Tibial artery (tissue), 4 donors: ENCODE results near the gene CCDC159.

Experiments
- DNase-seq, 2 donors: peaks; one replicate each; pipeline ENCODE4 v3.0.0-alpha.2; 2019
- H3K27ac ChIP-seq, 2 donors: fragments of 200-600 bp; sonication (generic) in 1 of 2; 1 replicate in 1 of 2; 2 replicates in 1 of 2; pipeline ENCODE4 v1.5.1; 2018 to 2019; ENCODE audit warnings: mild to moderate bottlenecking in 1 of 2
- H3K27me3 ChIP-seq, 2 donors: fragments of 200-600 bp; sonication (generic) in 1 of 2; one replicate each; pipeline versions ENCODE4 v1.5.1 to v1.6.0; 2016 to 2019
- H3K36me3 ChIP-seq, 3 donors: fragments of 200-600 bp; sonication (generic) in 2 of 3; one replicate each; pipeline ENCODE4 v1.5.1; 2016 to 2019; ENCODE audit warnings: mild to moderate bottlenecking in 2 of 3
- H3K4me1 ChIP-seq, 4 donors: fragments of 200-600 bp; sonication (generic) in 2 of 4; 1 replicate in 3 of 4; 2 replicates in 1 of 4; pipeline ENCODE4 v1.5.1; 2016 to 2019
- H3K4me3 ChIP-seq, 2 donors: fragments of 200-600 bp; sonication (generic) in 1 of 2; 1 replicate in 1 of 2; 2 replicates in 1 of 2; pipeline ENCODE4 v1.5.1; 2018 to 2019; ENCODE audit warnings: mild to moderate bottlenecking in 2 of 2
- H3K9me3 ChIP-seq, 3 donors: fragments of 200-600 bp; sonication (generic) in 1 of 3; one replicate each; pipeline ENCODE4 v1.5.1; 2016 to 2019
- intact Hi-C: fragments of 100-400 bp; cut with DNase I; formaldehyde crosslinking; loops from one replicate; pipeline ENCODE4 v1.15.0; 2023; ENCODE audit warnings: low total_unique reads
- TF ChIP-seq, protein P1 (sequence below), 2 experiments: fragments of 200-600 bp in 1 of 2; fragments of 450-650 bp in 1 of 2; IDR thresholded peaks; one replicate each; pipeline ENCODE4 v1.5.1; 2017 to 2019; ENCODE audit warnings: antibody characterized with exemption in 2 of 2, mild to moderate bottlenecking in 1 of 2, moderate library complexity in 1 of 2

Gene CCDC159

DNA sequence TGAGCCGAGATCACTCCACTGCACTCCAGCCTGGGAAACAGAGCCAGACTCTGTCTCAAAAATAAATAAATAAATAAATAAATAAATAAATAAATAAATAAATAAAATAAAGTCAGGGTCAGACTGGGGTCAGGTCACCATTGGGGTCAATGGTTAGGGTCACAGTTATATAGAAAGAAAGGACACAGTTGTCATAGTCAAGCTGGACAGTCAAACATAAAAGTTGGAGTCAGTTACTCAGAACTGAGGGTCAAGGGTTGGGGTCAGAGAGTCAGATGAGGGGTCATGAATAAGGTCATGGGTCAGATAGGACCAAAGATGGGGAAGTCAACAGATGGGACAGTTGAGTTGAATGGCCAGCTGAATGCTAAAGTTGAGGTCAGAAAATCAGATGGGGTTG, 54.5 kb downstream of the CCDC159 start:
- no peaks in the 10 kb centered on the region for H3K9me3 ChIP-seq
- DNase-seq = no peak
- no peak overlapping the region for H3K4me3 ChIP-seq
- H3K4me1 ChIP-seq = no peaks in the 10 kb centered on the region
- H3K27ac ChIP-seq = no peak overlapping the region
- intact Hi-C loops = no loop called here
- TF ChIP-seq, protein P1, sequence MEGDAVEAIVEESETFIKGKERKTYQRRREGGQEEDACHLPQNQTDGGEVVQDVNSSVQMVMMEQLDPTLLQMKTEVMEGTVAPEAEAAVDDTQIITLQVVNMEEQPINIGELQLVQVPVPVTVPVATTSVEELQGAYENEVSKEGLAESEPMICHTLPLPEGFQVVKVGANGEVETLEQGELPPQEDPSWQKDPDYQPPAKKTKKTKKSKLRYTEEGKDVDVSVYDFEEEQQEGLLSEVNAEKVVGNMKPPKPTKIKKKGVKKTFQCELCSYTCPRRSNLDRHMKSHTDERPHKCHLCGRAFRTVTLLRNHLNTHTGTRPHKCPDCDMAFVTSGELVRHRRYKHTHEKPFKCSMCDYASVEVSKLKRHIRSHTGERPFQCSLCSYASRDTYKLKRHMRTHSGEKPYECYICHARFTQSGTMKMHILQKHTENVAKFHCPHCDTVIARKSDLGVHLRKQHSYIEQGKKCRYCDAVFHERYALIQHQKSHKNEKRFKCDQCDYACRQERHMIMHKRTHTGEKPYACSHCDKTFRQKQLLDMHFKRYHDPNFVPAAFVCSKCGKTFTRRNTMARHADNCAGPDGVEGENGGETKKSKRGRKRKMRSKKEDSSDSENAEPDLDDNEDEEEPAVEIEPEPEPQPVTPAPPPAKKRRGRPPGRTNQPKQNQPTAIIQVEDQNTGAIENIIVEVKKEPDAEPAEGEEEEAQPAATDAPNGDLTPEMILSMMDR (IDR thresholded peaks at IDR 0.05) = no peak
- no peaks in the 10 kb centered on the region for H3K27me3 ChIP-seq
- peaks cover 0 to 28% (median 17%) of the 10 kb centered on the region in 3 donors for H3K36me3 ChIP-seq

DNA sequence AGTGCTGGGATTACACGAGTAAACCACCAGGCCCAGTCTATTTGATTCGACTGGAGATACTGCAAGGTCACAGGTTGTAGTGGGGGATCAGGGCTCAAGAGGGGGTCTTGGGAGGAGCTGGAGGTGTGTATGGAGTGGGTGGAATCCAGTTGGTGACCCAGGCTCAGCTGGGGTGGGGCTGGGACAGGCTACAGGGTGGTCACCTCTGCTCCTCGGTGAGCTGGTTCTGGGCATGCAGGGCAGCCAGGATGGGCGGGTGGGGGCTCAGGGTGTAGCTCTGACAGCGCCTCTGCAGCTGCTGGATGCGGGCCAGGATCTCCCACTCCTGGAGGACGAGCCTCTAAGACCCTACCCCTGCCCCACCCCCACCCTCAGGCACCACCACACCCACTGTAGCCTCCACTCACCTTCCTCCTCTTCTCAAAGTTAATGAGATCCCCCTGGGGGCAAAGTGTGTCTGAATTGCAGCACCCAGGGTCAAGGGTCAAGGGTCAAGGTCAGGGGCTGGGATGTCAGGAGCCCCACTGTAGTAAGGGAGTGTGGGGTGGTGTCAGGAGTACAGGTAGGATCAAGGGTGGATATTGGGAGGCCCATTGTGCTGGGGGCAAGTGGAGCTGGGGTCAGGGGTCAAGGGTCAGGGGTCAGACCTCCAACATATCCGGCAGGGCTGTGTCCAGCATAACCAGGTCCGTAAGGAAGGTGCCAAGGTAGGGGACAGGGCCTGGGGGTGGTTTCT, 55.7 kb downstream of the CCDC159 start:
- no peak overlapping the region for H3K4me3 ChIP-seq
- TF ChIP-seq, protein P1 (IDR thresholded peaks at IDR 0.05) = no peak
- DNase-seq = no peak
- no peaks in the 10 kb centered on the region for H3K4me1 ChIP-seq
- intact Hi-C loops = no loop called here
- no peaks in the 10 kb centered on the region for H3K27me3 ChIP-seq
- H3K9me3 ChIP-seq = no peaks in the 10 kb centered on the region
- H3K36me3 ChIP-seq = peaks cover 0 to 28% (median 16%) of the 10 kb centered on the region in 3 donors
- no peak overlapping the region for H3K27ac ChIP-seq
